ENCODE measurements around the gene ETV5. TPM values are rescaled to one million over a fixed set of nuclear protein-coding genes. Genes with fewer than 3 reads are reported as not detected.
"Not testable (repeated sequence)": the region's sequence is repeated elsewhere in the genome, so short reads cannot be mapped to it uniquely, and the experiment has no call there.

ETV5 gene
- total RNA-seq, 4 donors from 2014 or later, result 5.9 to 15.5 (median 9.7) TPM

DNA sequence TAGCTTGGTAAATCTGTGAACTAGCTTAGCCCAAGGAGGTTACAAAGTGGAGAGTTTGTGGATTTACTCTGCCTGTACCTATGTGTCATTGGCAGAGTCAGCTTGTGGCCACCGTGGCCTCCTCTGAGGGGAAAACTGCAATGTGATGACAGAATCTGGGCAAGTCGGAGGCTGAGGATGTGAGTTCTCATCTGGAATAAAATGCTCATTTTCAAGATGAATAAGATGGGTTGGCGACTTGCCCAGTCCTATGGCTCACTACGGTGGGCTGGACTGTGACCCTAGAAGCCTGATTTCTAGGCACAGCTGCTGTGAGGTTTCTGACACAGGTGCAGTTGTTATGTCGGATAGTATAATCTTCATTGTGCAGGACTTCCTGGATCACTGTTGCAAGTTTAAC lies 83.7 kb downstream of the ETV5 start:
- TF ChIP-seq, protein P1, sequence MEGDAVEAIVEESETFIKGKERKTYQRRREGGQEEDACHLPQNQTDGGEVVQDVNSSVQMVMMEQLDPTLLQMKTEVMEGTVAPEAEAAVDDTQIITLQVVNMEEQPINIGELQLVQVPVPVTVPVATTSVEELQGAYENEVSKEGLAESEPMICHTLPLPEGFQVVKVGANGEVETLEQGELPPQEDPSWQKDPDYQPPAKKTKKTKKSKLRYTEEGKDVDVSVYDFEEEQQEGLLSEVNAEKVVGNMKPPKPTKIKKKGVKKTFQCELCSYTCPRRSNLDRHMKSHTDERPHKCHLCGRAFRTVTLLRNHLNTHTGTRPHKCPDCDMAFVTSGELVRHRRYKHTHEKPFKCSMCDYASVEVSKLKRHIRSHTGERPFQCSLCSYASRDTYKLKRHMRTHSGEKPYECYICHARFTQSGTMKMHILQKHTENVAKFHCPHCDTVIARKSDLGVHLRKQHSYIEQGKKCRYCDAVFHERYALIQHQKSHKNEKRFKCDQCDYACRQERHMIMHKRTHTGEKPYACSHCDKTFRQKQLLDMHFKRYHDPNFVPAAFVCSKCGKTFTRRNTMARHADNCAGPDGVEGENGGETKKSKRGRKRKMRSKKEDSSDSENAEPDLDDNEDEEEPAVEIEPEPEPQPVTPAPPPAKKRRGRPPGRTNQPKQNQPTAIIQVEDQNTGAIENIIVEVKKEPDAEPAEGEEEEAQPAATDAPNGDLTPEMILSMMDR (IDR thresholded peaks at IDR 0.05), result no peak
- TF ChIP-seq EP300 (IDR thresholded peaks at IDR 0.05), result no peak
- no peak for TF ChIP-seq POLR2A (IDR thresholded peaks at IDR 0.05)
- TF ChIP-seq POLR2AphosphoS5 (IDR thresholded peaks at IDR 0.05), result no peak
- Histone ChIP-seq H3K27me3 (peaks cover 4% of the 10 kb centered on the region), H3K9me3 (no peaks in the 10 kb centered on the region), H3K4me1 (no peaks in the 10 kb centered on the region), H3K4me3 (no peak overlapping the region), H3K27ac (no peak overlapping the region), H3K36me3 (no peaks in the 10 kb centered on the region)
- 9 to 27% methylated on average over 4 to 5 of the region's 5 CpGs for WGBS, 2 donors (ENCODE audit: low coverage in 1 of 2)
- ATAC-seq, result no peak

DNA sequence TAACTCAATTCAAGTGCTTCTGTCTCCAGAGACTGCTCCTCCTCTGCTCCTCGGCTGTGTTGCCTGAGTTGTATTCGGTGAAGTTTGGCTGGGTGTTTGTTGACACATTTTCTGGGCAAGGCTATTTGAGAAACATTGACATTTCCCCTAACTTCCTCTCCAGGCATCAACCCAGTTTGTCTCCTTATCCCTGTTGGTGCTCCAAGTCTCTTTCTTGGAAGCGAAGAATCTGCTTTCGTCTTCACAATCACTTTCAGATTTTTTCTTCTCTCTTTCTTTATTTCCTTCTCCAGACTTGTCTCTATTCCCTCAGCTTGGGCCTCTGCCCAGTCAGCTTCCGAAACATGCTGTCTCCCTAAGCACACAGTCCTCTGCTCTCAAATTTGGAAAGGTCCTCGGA lies 84.7 kb downstream of the ETV5 start:
- H3K36me3 ChIP-seq, result no peaks in the 10 kb centered on the region
- H3K4me3 ChIP-seq, result no peak overlapping the region
- no peak for TF ChIP-seq POLR2A (IDR thresholded peaks at IDR 0.05)
- TF ChIP-seq, protein P1 (IDR thresholded peaks at IDR 0.05), result no peak
- TF ChIP-seq POLR2AphosphoS5 (IDR thresholded peaks at IDR 0.05), result no peak
- TF ChIP-seq EP300 (IDR thresholded peaks at IDR 0.05), result no peak
- peak; percentile 48 for ATAC-seq
- H3K9me3 ChIP-seq, result no peaks in the 10 kb centered on the region
- peak overlapping the region in 3 of 4 donors; percentile 32 to 34 (median 33) for H3K27ac ChIP-seq
- 3 to 12% methylated on average over 4 of the region's 6 CpGs for WGBS, 2 donors (ENCODE audit: low coverage in 1 of 2)
- H3K27me3 ChIP-seq, result peaks cover under 1% of the 10 kb centered on the region
- H3K4me1 ChIP-seq, result no peaks in the 10 kb centered on the region

DNA sequence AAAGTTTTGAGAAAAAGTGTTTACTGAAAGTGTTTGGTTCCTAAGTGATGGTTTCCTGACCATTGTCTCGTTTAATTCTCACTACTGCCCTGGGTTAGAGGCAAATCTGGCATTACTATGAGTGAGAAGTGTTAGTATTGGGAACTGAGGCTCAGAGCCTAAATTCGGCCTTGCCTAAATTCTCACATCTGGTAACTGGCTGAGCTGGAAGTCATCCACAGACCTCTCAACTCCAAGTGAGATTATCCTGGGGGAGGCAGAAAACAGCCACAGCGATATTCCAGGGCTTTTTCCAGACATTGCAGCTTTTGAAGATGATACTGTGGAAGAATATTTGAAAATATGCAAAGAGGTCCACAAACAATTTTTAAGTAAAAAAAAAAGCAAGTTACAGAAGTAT lies 86.0 kb downstream of the ETV5 start:
- Histone ChIP-seq H3K27me3 (no peaks in the 10 kb centered on the region), H3K4me3 (no peak overlapping the region), H3K9me3 (no peaks in the 10 kb centered on the region), H3K36me3 (no peaks in the 10 kb centered on the region), H3K27ac (no peak overlapping the region), H3K4me1 (no peaks in the 10 kb centered on the region)
- no peak for TF ChIP-seq POLR2A (IDR thresholded peaks at IDR 0.05)
- no peak for TF ChIP-seq EP300 (IDR thresholded peaks at IDR 0.05)
- TF ChIP-seq POLR2AphosphoS5 (IDR thresholded peaks at IDR 0.05), result no peak
- TF ChIP-seq, protein P1 (IDR thresholded peaks at IDR 0.05), result no peak
- ATAC-seq, result no peak
- WGBS, 2 donors (ENCODE audit: low coverage in 1 of 2), result 72 to 75% methylated on average over 3 of the region's 3 CpGs

DNA sequence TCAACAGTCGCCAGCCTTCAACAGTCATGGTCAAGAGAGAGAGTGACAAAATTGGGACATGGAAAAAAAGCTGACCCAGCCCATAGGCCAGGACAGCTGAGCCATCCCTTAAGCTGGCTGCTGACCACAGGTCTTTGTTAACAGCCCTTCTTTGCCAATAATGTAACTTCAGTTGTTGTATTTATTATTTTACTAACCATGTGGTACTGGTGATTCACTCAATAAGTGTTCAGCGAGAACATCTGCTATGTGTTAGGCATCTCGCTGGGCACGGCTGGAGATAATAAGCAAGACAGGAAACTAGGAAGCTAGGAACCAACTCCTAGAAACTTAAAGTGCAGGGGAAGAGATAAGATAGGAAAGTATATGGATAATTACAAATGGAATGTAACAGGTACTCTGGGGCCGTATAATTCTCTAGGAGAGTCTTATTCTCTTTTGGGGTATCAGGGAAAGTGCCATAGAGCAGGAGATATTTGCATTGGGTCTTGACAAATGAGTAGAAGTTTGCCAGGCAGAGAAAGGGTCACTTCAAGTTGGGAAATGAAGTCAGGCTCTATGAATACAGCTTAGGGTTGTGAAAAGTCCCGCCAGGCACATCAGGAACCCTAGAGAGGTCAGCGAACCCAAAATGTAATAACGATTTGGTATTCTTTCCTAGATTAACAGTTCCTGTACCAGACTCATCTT lies 87.1 kb downstream of the ETV5 start:
- H3K4me1 ChIP-seq, result no peaks in the 10 kb centered on the region
- no peak for ATAC-seq
- no peaks in the 10 kb centered on the region for H3K27me3 ChIP-seq
- H3K27ac ChIP-seq, result no peak overlapping the region
- TF ChIP-seq POLR2AphosphoS5 (IDR thresholded peaks at IDR 0.05) (no peak), POLR2A (IDR thresholded peaks at IDR 0.05) (no peak)
- TF ChIP-seq, protein P1 (IDR thresholded peaks at IDR 0.05), result no peak
- 87 to 89% methylated on average over 8 of the region's 8 CpGs for WGBS, 2 donors (ENCODE audit: low coverage in 1 of 2)
- H3K4me3 ChIP-seq, result no peak overlapping the region
- peaks cover 0 to 2% (median 0%) of the 10 kb centered on the region in 3 donors for H3K9me3 ChIP-seq
- H3K36me3 ChIP-seq, result no peaks in the 10 kb centered on the region

DNA sequence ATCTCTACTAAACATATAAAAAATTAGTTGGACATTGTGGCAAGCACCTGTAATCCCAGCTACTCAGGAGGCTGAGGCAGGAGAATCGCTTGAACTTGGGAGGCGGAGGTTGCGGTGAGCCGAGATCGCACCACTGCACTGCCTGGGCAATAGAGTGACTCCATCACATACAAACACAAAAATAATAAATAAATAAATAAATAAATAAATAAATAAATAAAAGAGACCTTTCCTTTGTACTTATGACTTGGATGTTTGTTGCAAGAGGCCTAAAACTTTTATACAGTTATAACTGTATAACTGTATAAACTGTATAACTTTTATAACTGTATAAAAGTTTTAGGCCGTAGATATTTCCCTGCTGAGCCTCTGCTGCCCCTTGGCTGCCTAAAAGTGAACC lies 87.6 kb downstream of the ETV5 start:
- not testable (repeated sequence) for H3K27ac ChIP-seq, H3K4me1 ChIP-seq, ATAC-seq, H3K4me3 ChIP-seq, H3K27me3 ChIP-seq, H3K9me3 ChIP-seq, H3K36me3 ChIP-seq
- WGBS, 2 donors (ENCODE audit: low coverage in 1 of 2), result 17 to 97% methylated on average over 1 to 6 of the region's 6 CpGs

DNA sequence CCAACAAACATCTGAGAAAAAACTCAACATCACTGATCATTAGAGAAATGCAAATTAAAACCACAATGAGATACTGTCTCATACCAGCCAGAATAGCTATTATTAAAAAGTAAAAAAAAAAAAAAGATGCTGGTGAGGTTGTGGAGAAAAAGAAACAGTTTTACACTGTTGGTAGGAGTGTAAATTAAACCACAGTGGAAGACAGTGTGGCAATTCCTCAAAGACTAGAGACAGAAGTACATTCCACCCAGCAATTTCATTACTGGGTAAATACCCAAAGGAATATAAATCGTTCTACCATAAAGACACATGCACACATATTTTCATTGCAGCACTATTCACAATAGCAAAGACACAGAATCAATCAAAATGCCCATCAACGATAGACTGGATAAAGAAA lies 89.6 kb downstream of the ETV5 start:
- not testable (repeated sequence) for ATAC-seq, H3K27me3 ChIP-seq, H3K27ac ChIP-seq, H3K4me3 ChIP-seq, H3K36me3 ChIP-seq, H3K4me1 ChIP-seq
- 73 to 81% methylated on average over 2 of the region's 2 CpGs for WGBS, 2 donors (ENCODE audit: low coverage in 1 of 2)
- peaks cover 0 to 14% (median 0%) of the 10 kb centered on the region in 3 donors for H3K9me3 ChIP-seq
